SK-N-SH treated with all-trans-retinoic acid at 6 μM for 48 hours (cell line): ENCODE results near the gene KCNMB2.

Source experiments
- PATZ1 ChIP-seq: fragments of 250-450 bp; sonication (Bioruptor Pico); IDR thresholded peaks from 2 replicates; pipeline ENCODE4 v1.8.0; 2020; ENCODE audit warnings: mild to moderate bottlenecking, moderate library complexity, borderline replicate concordance
- ZFP3 ChIP-seq: fragments of 250-450 bp; sonication (Bioruptor Pico); IDR thresholded peaks from 2 replicates; pipeline ENCODE4 v1.5.0; 2020; ENCODE audit warnings: mild to moderate bottlenecking, moderate library complexity

GRCh38 chr3:178847190-178847589, 311.0 kb downstream of the KCNMB2 start:
- TF ChIP-seq ZFP3 (CRISPR knock-in tag) (no peak), PATZ1 (CRISPR knock-in tag) (no peak)
